HepG2 (cell line): ENCODE results near the gene NEMF. TPM values are rescaled to one million over a fixed set of nuclear protein-coding genes. Genes with fewer than 3 reads are reported as not detected.
A peak's percentile ranks its signal among the peaks of the same experiment; 100 is the strongest.

Experiments
- ATAC-seq: fragments of 200-7000 bp; cut with Tn5 transposase; 3 replicates; pipeline ENCODE4 v1.9.1; 2020; ENCODE audit warnings: mild to moderate bottlenecking, moderate library complexity
- BruUV-seq: library from RNA; stranded (reverse); fragments of 400-500 nt; replicated peaks from 2 replicates; lab custom pipeline; 2021; lab: Mats Ljungman, UMichigan
- CTCF ChIA-PET: fragments of 300-600 bp; formaldehyde crosslinking; extraction: SDS; loops from one replicate; lab custom pipeline; 2021; ENCODE audit warnings: low total read pairs, inconsistent platforms, low intra/inter-chr PET ratio; lab: Yijun Ruan, JAX
- POLR2A ChIA-PET: fragments of 350-600 bp; sonication (Branson Sonifier 250); formaldehyde crosslinking; loops from one replicate; lab custom pipeline; 2020; ENCODE audit warnings: antibody characterized with exemption, inconsistent platforms; lab: Yijun Ruan, JAX
- DNase-seq: peaks from one replicate; pipeline ENCODE4 v3.0.0-alpha.2; 2015; ENCODE audit warnings: low spot score
- FAIRE-seq: peaks from 3 replicates; lab custom pipeline; 2011; peaks lifted over from hg19 to GRCh38; lab: Jason Lieb, UNC
- H2AFZ ChIP-seq: one replicate; pipeline ENCODE4 v1.6.1; 2011; ENCODE audit warnings: low read length, inconsistent platforms
- H3K27ac ChIP-seq: fragments of 300-600 bp; 3 replicates; pipeline ENCODE4 v1.8.0; 2011; ENCODE audit warnings: mixed run types, mild to moderate bottlenecking, mixed read lengths, low read length, inconsistent platforms; ENCODE audit not compliant: insufficient read depth; ENCODE audit errors: extremely low read length
- H3K27me3 ChIP-seq, 2 experiments: fragments of 200-600 bp in 1 of 2; 2 replicates in 1 of 2; 3 replicates in 1 of 2; pipeline versions ENCODE4 v1.6.0 to v1.8.0; 2011; ENCODE audit warnings: low read length in 2 of 2, mild to moderate bottlenecking in 2 of 2, moderate library complexity in 2 of 2, inconsistent platforms in 1 of 2; ENCODE audit not compliant: insufficient read depth in 2 of 2, control insufficient read depth in 1 of 2
- H3K36me3 ChIP-seq, 2 experiments: fragments of 200-600 bp in 1 of 2; replicated peaks in 1 of 2; 2 replicates in 1 of 2; 3 replicates in 1 of 2; pipeline versions ENCODE4 v1.5.1 to v1.8.0; 2011; ENCODE audit warnings: low read length in 2 of 2, inconsistent platforms in 1 of 2; ENCODE audit not compliant: insufficient read depth in 2 of 2, control insufficient read depth in 1 of 2
- H3K4me1 ChIP-seq: 2 replicates; pipeline ENCODE4 v1.5.1; 2012; ENCODE audit warnings: low read length, inconsistent platforms; ENCODE audit not compliant: insufficient read depth
- H3K4me2 ChIP-seq: 2 replicates; pipeline ENCODE4 v1.6.0; 2011; ENCODE audit warnings: low read depth, low read length, inconsistent platforms
- H3K4me3 ChIP-seq, 3 experiments: fragments of 200-600 bp in 1 of 3; sonication (generic), shearing (Covaris generic) in 1 of 3; replicated peaks in 1 of 3; 2 replicates each; pipeline ENCODE4 v1.5.1; 2011 to 2016; ENCODE audit warnings: low read length in 3 of 3, inconsistent platforms in 2 of 3, low read depth in 2 of 3, mild to moderate bottlenecking in 2 of 3, control low read depth in 1 of 3, mixed read lengths in 1 of 3; ENCODE audit not compliant: insufficient read depth in 1 of 3
- H3K79me2 ChIP-seq: one replicate; pipeline ENCODE4 v1.6.1; 2011; ENCODE audit warnings: low read length, inconsistent platforms; ENCODE audit not compliant: insufficient read depth
- H3K9ac ChIP-seq: 2 replicates; pipeline ENCODE4 v1.6.0; 2011; ENCODE audit warnings: mild to moderate bottlenecking, low read depth, low read length, inconsistent platforms; ENCODE audit not compliant: insufficient read depth
- H3K9me3 ChIP-seq: 2 replicates; pipeline ENCODE4 v1.5.1; 2012; ENCODE audit warnings: mild to moderate bottlenecking, low read length
- H4K20me1 ChIP-seq: 2 replicates; pipeline ENCODE4 v1.6.0; 2011; ENCODE audit warnings: inconsistent platforms, mild to moderate bottlenecking, low read length, moderate library complexity; ENCODE audit not compliant: insufficient read depth
- IRX3 ChIP-seq: sonication (generic); formaldehyde crosslinking; IDR thresholded peaks from 2 replicates; pipeline ENCODE4 v1.8.1; 2023; ENCODE audit warnings: mild to moderate bottlenecking, low read depth, missing genetic modification reagents, borderline replicate concordance
- ISX ChIP-seq: sonication (generic); formaldehyde crosslinking; conservative IDR thresholded peaks from 2 replicates; pipeline ENCODE4 v1.5.0; 2020; ENCODE audit warnings: missing genetic modification reagents
- KDM3A ChIP-seq: IDR thresholded peaks from 2 replicates; pipeline ENCODE4 v1.6.1; 2018; ENCODE audit warnings: low read depth, missing compliant biosample characterization
- MIER3 ChIP-seq: IDR thresholded peaks from 2 replicates; pipeline ENCODE4 v1.6.1; 2016; ENCODE audit warnings: missing compliant biosample characterization, borderline replicate concordance
- SP5 ChIP-seq: IDR thresholded peaks from 2 replicates; pipeline ENCODE4 v1.6.1; 2016; ENCODE audit warnings: low read depth, borderline replicate concordance
- SRSF4 ChIP-seq: fragments of 200-400 bp; formaldehyde crosslinking; IDR thresholded peaks from one replicate; pipeline ENCODE4 v1.6.1; 2018; ENCODE audit warnings: mild to moderate bottlenecking, low read depth, low read length, moderate library complexity; ENCODE audit not compliant: poor library complexity, severe bottlenecking
- YEATS2 ChIP-seq: sonication (generic); formaldehyde crosslinking; IDR thresholded peaks from 2 replicates; pipeline ENCODE4 v1.4.0; 2020; ENCODE audit warnings: missing genetic modification reagents, borderline replicate concordance
- ZBTB38 ChIP-seq: sonication (generic); formaldehyde crosslinking; IDR thresholded peaks from 2 replicates; pipeline ENCODE4 v1.5.1; 2020; ENCODE audit warnings: mild to moderate bottlenecking, missing genetic modification reagents
- ZNF207 ChIP-seq: fragments of 450-650 bp; IDR thresholded peaks from 2 replicates; pipeline ENCODE4 v1.6.1; 2016; ENCODE audit warnings: antibody characterized with exemption, borderline replicate concordance
- ZNF383 ChIP-seq: sonication (generic); formaldehyde crosslinking; IDR thresholded peaks from 2 replicates; pipeline ENCODE4 v1.4.0; 2020; ENCODE audit warnings: missing genetic modification reagents, mild to moderate bottlenecking, borderline replicate concordance
- ZNF484 ChIP-seq: sonication (generic); formaldehyde crosslinking; IDR thresholded peaks from 2 replicates; pipeline ENCODE4 v1.5.1; 2020; ENCODE audit warnings: mild to moderate bottlenecking, low read depth, missing genetic modification reagents, borderline replicate concordance
- ZNF678 ChIP-seq: sonication (generic); formaldehyde crosslinking; IDR thresholded peaks from 2 replicates; pipeline ENCODE4 v1.4.0; 2020; ENCODE audit warnings: mild to moderate bottlenecking, missing genetic modification reagents
- ZNF761 ChIP-seq: sonication (generic); formaldehyde crosslinking; conservative IDR thresholded peaks from 2 replicates; pipeline ENCODE4 v1.4.0; 2020; ENCODE audit warnings: mild to moderate bottlenecking, missing genetic modification reagents
- WGBS: methylation state at CpG from one replicate; pipeline ENCODE4 v1.1.6; 2017; ENCODE audit warnings: low lambda C conversion rate; 5-methylcytosine and 5-hydroxymethylcytosine counted together
- in situ Hi-C: cut with HindIII; loops from 2 replicates; pipeline ENCODE4 v1.10.0; 2017; ENCODE audit warnings: low pct_unique_long_range_greater_than_20kb; ENCODE audit not compliant: extremely low pct_ligation_motif_present
- intact Hi-C: fragments of 100-400 bp; cut with micrococcal nuclease; formaldehyde crosslinking; loops from one replicate; pipeline ENCODE4 v1.10.0; 2022; ENCODE audit not compliant: unreplicated experiment
- polyA plus RNA-seq, 8 experiments: library from polyadenylated mRNA; depleted of rRNA in 3 of 8; stranded (reverse) in 7 of 8; unstranded in 1 of 8; fragments of >200 nt; fragmentation: Illumina TruSeq in 4 of 8; extraction: Trizol in 4 of 8; gene quantifications; 2 replicates each; pipeline versions ENCODE4 v1.2.1 to v1.2.3, GENCODE V29; 2011 to 2016; ENCODE audit warnings: low read depth in 4 of 8, missing spikeins in 1 of 8, mixed read lengths in 1 of 8; ENCODE audit not compliant: insufficient read depth in 1 of 8
- total RNA-seq, 5 experiments: library from RNA; depleted of rRNA; stranded (reverse); fragments of >200 nt; fragmentation: Illumina TruSeq; extraction: Trizol; gene quantifications; 2 replicates each; pipeline ENCODE4 v1.2.3, GENCODE V29; 2016; ENCODE audit warnings: low read depth in 1 of 5
- TF ChIP-seq, protein P1 (sequence below): sonication (generic); formaldehyde crosslinking; IDR thresholded peaks from 2 replicates; pipeline ENCODE4 v1.8.0; 2022; ENCODE audit warnings: mild to moderate bottlenecking, missing genetic modification reagents, moderate library complexity
- TF ChIP-seq, protein P2 (sequence below): sonication (generic); formaldehyde crosslinking; IDR thresholded peaks from 2 replicates; pipeline ENCODE4 v1.5.0; 2020; ENCODE audit warnings: mild to moderate bottlenecking, missing genetic modification reagents, borderline replicate concordance
- TF ChIP-seq, protein P3 (sequence below): sonication (generic); formaldehyde crosslinking; IDR thresholded peaks from 2 replicates; pipeline ENCODE4 v1.5.0; 2020; ENCODE audit warnings: mild to moderate bottlenecking, missing genetic modification reagents, borderline replicate concordance

The NEMF gene
- total and polyA plus RNA-seq, 2 of the 13 experiments (the other 11 are each of a cell fraction or from before 2014, with no cell fraction given) = 21.3 to 57.9 TPM

DNA sequence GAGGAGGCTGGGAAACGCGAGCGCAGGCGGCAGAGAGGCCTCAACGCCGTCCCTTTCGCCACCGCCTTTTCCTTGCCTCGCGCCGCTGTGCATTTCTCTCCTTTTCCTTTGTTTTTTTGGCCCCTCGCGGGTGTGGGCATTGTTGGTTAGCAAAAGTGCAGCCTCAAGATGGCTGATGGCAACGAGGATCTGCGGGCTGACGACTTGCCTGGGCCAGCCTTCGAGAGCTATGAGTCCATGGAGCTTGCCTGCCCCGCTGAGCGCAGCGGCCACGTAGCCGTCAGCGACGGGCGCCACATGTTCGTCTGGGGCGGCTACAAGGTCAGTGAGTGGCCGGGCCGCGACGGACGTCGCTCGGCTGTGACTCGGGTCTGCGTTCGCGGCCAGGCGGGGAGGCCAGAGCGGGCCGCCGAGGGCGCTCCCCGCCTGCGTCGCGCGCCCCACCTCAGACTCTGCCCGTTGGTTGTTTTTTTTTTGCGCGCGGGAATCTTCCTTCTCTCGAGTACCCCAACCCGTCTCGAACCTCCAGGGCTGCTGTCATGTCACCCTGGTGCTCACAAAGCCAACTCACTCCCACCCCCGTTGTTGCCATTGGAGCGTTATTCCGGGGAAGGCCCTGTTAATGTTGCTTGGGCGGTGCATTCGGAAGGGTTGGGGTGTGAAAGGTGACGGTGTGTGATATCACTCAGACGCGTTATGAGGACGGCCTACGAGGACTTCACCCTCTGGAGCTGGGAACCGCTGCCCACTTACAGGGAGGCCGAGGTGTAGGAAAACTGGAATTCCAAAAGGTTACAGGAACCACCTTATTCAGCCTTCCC lies 84.1 kb downstream of the NEMF start:
- Histone ChIP-seq H2AFZ (no peak overlapping the region), H3K4me1 (peaks cover 40% of the 10 kb centered on the region), H3K27ac (peak overlapping the region; percentile 99), H3K4me3 (peak overlapping the region; percentile 76 to 99 (median 94)), H3K79me2 (peaks cover 41% of the 10 kb centered on the region), H3K9me3 (no peaks in the 10 kb centered on the region), H3K4me2 (peak overlapping the region; percentile 99), H3K27me3 (no peaks in the 10 kb centered on the region; a peak in 1 of 5 replicates), H4K20me1 (no peaks in the 10 kb centered on the region), H3K36me3 (0 out of 5 replicates have a peak, but pooled peaks cover 0 to 4% of the 10 kb centered on the region in 2 experiments), H3K9ac (peak overlapping the region; percentile 98)
- DNase-seq (peak; percentile 70), FAIRE-seq (no peak), ATAC-seq (peak; percentile 39)
- ChIA-PET CTCF (no interaction called here), POLR2A (interaction anchor here (0.8 to 6.5 kb wide), 22 partner anchors 13 to 184 kb away, joined by 3 to 76 read pairs (median 10); partner anchors contain the start of genes DNAAF2, KLHDC1, LRR1 and MGAT2)
- 0% methylated on average over 40 of the region's 67 CpGs for WGBS
- BruUV-seq = no TSS peak
- intact Hi-C loops = loop anchor here (1.0 to 2.0 kb wide), 2 partner anchors 76 to 134 kb away; partner anchors contain the start of gene KLHDC1
- in situ Hi-C loops = loop anchor here (5.0 to 10.0 kb wide), 2 partner anchors 74 to 136 kb away; partner anchors contain the start of gene KLHDC1
- TF ChIP-seq, protein P1, sequence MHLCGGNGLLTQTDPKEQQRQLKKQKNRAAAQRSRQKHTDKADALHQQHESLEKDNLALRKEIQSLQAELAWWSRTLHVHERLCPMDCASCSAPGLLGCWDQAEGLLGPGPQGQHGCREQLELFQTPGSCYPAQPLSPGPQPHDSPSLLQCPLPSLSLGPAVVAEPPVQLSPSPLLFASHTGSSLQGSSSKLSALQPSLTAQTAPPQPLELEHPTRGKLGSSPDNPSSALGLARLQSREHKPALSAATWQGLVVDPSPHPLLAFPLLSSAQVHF = no peak
- TF ChIP-seq SRSF4 (no peak), ZBTB38 (CRISPR knock-in tag) (no peak), KDM3A (CRISPR knock-in tag) (no peak), ZNF761 (no peak), MIER3 (CRISPR knock-in tag) (no peak; the same call in 1 of the 2 replicates), ZNF678 (CRISPR knock-in tag) (no peak), YEATS2 (no peak), ISX (CRISPR knock-in tag) (no peak), SP5 (peak; percentile 42; the same call in 1 of the 2 replicates), ZNF484 (CRISPR knock-in tag) (no peak), IRX3 (CRISPR knock-in tag) (no peak; the same call in 1 of the 2 replicates), ZNF207 (no peak), ZNF383 (CRISPR knock-in tag) (no peak)
- TF ChIP-seq, protein P2, sequence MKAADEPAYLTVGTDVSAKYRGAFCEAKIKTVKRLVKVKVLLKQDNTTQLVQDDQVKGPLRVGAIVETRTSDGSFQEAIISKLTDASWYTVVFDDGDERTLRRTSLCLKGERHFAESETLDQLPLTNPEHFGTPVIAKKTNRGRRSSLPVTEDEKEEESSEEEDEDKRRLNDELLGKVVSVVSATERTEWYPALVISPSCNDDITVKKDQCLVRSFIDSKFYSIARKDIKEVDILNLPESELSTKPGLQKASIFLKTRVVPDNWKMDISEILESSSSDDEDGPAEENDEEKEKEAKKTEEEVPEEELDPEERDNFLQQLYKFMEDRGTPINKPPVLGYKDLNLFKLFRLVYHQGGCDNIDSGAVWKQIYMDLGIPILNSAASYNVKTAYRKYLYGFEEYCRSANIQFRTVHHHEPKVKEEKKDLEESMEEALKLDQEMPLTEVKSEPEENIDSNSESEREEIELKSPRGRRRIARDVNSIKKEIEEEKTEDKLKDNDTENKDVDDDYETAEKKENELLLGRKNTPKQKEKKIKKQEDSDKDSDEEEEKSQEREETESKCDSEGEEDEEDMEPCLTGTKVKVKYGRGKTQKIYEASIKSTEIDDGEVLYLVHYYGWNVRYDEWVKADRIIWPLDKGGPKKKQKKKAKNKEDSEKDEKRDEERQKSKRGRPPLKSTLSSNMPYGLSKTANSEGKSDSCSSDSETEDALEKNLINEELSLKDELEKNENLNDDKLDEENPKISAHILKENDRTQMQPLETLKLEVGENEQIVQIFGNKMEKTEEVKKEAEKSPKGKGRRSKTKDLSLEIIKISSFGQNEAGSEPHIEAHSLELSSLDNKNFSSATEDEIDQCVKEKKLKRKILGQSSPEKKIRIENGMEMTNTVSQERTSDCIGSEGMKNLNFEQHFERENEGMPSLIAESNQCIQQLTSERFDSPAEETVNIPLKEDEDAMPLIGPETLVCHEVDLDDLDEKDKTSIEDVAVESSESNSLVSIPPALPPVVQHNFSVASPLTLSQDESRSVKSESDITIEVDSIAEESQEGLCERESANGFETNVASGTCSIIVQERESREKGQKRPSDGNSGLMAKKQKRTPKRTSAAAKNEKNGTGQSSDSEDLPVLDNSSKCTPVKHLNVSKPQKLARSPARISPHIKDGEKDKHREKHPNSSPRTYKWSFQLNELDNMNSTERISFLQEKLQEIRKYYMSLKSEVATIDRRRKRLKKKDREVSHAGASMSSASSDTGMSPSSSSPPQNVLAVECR = peak; percentile 33; the same call in 1 of the 2 replicates
- TF ChIP-seq, protein P3, sequence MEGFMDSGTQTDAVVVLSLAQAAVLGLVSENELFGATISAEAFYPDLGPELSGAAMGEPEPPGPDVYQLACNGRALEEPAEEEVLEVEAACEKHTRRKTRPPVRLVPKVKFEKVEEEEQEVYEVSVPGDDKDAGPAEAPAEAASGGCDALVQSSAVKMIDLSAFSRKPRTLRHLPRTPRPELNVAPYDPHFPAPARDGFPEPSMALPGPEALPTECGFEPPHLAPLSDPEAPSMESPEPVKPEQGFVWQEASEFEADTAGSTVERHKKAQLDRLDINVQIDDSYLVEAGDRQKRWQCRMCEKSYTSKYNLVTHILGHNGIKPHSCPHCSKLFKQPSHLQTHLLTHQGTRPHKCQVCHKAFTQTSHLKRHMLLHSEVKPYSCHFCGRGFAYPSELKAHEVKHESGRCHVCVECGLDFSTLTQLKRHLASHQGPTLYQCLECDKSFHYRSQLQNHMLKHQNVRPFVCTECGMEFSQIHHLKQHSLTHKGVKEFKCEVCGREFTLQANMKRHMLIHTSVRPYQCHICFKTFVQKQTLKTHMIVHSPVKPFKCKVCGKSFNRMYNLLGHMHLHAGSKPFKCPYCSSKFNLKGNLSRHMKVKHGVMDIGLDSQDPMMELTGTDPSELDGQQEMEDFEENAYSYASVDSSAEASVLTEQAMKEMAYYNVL (CRISPR knock-in tag) = no peak; the same call in 1 of the 2 replicates
